GM12801 (cell line): ENCODE measurements around the gene FBXO46.

Source experiments
- CTCF ChIP-seq: IDR thresholded peaks from one replicate; pipeline ENCODE4 v1.5.1; 2011; ENCODE audit warnings: control low read depth; ENCODE audit not compliant: insufficient read length; ENCODE audit errors: extremely low read depth

The FBXO46 gene

GRCh38 chr19:45667620-45668341, 62.9 kb downstream of the FBXO46 start, which contains the start of gene GIPR:
Gene GIPR (plus strand): TSS chr19:45668221. CDS start chr19:45669521, 1,300 bp downstream.
- no peak for TF ChIP-seq CTCF

GRCh38 chr19:45664575-45664974, 66.1 kb downstream of the FBXO46 start:
- no peak for TF ChIP-seq CTCF

GRCh38 chr19:45663800-45664199, 66.9 kb downstream of the FBXO46 start:
- TF ChIP-seq CTCF, result no peak

- TF ChIP-seq CTCF, result no peak
Observed at GRCh38 chr19:45660636-45661035, 70.1 kb downstream of the FBXO46 start.
